ENCODE measurements around the gene GCSAML. TPM values are rescaled to one million over a fixed set of nuclear protein-coding genes. Genes with fewer than 3 reads are reported as not detected.

The GCSAML gene
- total RNA-seq, 1 experiment from 2014 or later: not detected

DNA sequence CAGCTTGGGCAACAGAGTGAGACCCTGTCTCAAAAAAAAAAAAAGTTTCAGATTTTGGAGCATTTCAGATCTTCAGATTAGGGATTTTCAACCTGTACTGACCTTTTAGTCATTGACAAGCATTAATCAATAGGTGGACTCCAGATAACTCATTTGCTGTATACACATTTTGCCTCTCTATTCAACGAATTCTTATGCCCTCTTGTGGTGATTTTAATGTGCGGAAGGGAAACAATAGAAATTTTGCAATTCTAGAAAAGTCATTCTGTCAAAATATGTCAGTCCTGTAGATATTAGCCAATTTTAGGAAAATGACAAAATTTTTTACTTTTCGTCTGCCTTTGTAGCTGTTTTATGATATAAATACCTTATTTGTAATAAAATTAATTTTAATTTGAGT lies 27.6 kb downstream of the GCSAML start:
- H3K36me3 ChIP-seq (ENCODE audit: insufficient read depth, low read length): no peaks in the 10 kb centered on the region
- DNase-seq: peak; percentile 69
- H3K9ac ChIP-seq (ENCODE audit: low read length): no peak overlapping the region
- no peak overlapping the region for H3K4me3 ChIP-seq (ENCODE audit: low read length)
- H3K9me3 ChIP-seq (ENCODE audit: low read length): no peaks in the 10 kb centered on the region
- no peaks in the 10 kb centered on the region for H3K4me1 ChIP-seq (ENCODE audit: low read length)
- H2AFZ ChIP-seq (ENCODE audit: low read length): no peak overlapping the region
- H3K27me3 ChIP-seq (ENCODE audit: low read length): no peaks in the 10 kb centered on the region
- H4K20me1 ChIP-seq (ENCODE audit: insufficient read depth, low read depth, low read length): no peaks in the 10 kb centered on the region
- no peak overlapping the region for H3K4me2 ChIP-seq (ENCODE audit: low read depth, low read length, poor library complexity, severe bottlenecking)
- H3K79me2 ChIP-seq (ENCODE audit: low read length): no peaks in the 10 kb centered on the region
- H3K27ac ChIP-seq (ENCODE audit: low read length): no peak overlapping the region
- no peaks in the 10 kb centered on the region for H3K9me2 ChIP-seq (replicated peaks; ENCODE audit: insufficient read depth, low read length)

DNA sequence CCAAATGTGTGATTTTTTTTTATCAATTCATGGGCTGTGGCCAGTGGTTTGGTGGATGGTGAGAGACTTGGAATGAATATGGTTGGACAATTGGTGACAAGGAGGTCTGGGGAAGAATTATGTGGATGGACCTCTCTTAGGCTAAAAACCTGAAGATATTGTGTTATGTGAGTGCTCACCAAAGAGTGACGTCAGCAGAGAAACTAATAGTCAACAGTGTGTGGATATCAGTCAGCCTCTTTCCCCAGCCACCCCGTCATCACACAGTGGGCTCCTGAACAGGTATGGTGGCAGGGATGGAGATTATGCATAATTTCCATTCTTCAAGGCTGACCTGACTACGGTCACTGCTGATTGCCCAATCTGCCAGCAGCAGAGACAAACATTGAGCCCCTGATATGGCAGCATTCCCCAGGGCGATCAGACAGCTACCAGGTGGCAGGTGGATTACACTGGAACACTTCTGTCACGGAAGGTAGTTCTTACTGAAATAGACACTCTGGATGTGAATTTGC lies 30.1 kb downstream of the GCSAML start:
- Histone ChIP-seq H3K36me3 (ENCODE audit: insufficient read depth, low read length) (no peaks in the 10 kb centered on the region), H3K9me2 (replicated peaks; ENCODE audit: insufficient read depth, low read length) (no peaks in the 10 kb centered on the region), H3K4me1 (ENCODE audit: low read length) (no peaks in the 10 kb centered on the region), H3K79me2 (ENCODE audit: low read length) (no peaks in the 10 kb centered on the region), H3K4me3 (ENCODE audit: low read length) (no peak overlapping the region), H3K9me3 (ENCODE audit: low read length) (no peaks in the 10 kb centered on the region), H3K9ac (ENCODE audit: low read length) (no peak overlapping the region), H2AFZ (ENCODE audit: low read length) (no peak overlapping the region), H3K27me3 (ENCODE audit: low read length) (no peaks in the 10 kb centered on the region), H4K20me1 (ENCODE audit: insufficient read depth, low read depth, low read length) (no peaks in the 10 kb centered on the region), H3K27ac (ENCODE audit: low read length) (no peak overlapping the region), H3K4me2 (ENCODE audit: low read depth, low read length, poor library complexity, severe bottlenecking) (no peak overlapping the region)
- DNase-seq: no peak

DNA sequence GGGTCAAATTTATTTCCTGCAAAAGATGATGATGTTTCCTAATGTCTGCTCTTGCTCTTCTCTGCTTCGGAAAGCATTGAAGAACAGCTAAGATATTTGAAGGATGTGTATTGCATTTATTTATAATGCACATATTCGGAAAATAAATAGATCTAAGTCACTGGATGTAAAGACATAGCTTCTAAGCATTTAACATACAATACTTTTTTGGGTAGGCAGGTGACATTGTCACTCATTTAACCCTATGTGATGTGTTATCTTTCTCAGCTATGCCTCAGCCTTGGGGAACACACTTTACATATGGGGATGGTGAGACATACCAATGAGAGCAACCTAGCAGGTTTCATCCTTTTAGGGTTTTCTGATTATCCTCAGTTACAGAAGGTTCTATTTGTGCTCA lies 39.1 kb downstream of the GCSAML start, which contains the start of gene OR2G2:
Gene OR2G2 (plus strand): TSS at position 301 of the 400 bp plus-strand sequence. CDS start 0 bp downstream, at position 301.
- H3K27ac ChIP-seq (ENCODE audit: low read length): no peak within 1 kb of the TSS
- no peak for DNase-seq

DNA sequence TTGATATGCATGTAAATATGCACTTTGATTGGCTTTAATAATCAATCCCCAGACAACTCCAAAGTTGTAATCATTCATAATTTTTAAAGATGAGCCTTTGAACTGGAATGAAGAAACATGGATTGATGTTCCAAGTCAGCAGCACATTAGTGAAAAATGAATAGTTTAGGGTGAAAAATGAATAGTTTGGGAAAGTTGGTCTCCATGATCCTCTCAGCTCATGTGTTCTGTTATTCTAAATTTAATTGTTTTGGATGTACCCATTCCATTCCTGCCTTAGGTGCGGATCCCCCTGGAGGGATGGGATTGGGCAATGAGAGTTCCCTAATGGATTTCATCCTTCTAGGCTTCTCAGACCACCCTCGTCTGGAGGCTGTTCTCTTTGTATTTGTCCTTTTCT lies 56.4 kb downstream of the GCSAML start, which contains the start of gene OR2G3:
Gene OR2G3 (plus strand): TSS at position 301 of the 400 bp plus-strand sequence. CDS start 0 bp downstream, at position 301.
- no peaks in the 10 kb centered on the region for H4K20me1 ChIP-seq (ENCODE audit: insufficient read depth, low read depth, low read length)
- no peaks in the 10 kb centered on the region for H3K27me3 ChIP-seq (ENCODE audit: low read length)
- no peaks in the 10 kb centered on the region; the same call in 1 of the 2 replicates for H3K9me2 ChIP-seq (replicated peaks; ENCODE audit: insufficient read depth, low read length)
- H3K9ac ChIP-seq (ENCODE audit: low read length): no peak within 1 kb of the TSS
- H3K27ac ChIP-seq (ENCODE audit: low read length): no peak within 1 kb of the TSS
- H3K36me3 ChIP-seq (ENCODE audit: insufficient read depth, low read length): no peaks in the 10 kb centered on the region
- no peak within 1 kb of the TSS for H2AFZ ChIP-seq (ENCODE audit: low read length)
- H3K4me2 ChIP-seq (ENCODE audit: low read depth, low read length, poor library complexity, severe bottlenecking): no peak within 1 kb of the TSS
- H3K79me2 ChIP-seq (ENCODE audit: low read length): no peaks in the 10 kb centered on the region
- H3K4me3 ChIP-seq (ENCODE audit: low read length): no peak within 1 kb of the TSS
- H3K9me3 ChIP-seq (ENCODE audit: low read length): no peaks in the 10 kb centered on the region
- H3K4me1 ChIP-seq (ENCODE audit: low read length): no peaks in the 10 kb centered on the region
- no peak for DNase-seq

More for the DNA sequence above, 39.1 kb downstream of the GCSAML start, which contains the start of gene OR2G2:
- H3K36me3 ChIP-seq (ENCODE audit: insufficient read depth, low read length): no peaks in the 10 kb centered on the region
- H3K4me1 ChIP-seq (ENCODE audit: low read length): no peaks in the 10 kb centered on the region
- H3K9me2 ChIP-seq (replicated peaks; ENCODE audit: insufficient read depth, low read length): no peaks in the 10 kb centered on the region
- H3K4me2 ChIP-seq (ENCODE audit: low read depth, low read length, poor library complexity, severe bottlenecking): no peak within 1 kb of the TSS
- no peaks in the 10 kb centered on the region for H3K27me3 ChIP-seq (ENCODE audit: low read length)
- no peak within 1 kb of the TSS for H3K9ac ChIP-seq (ENCODE audit: low read length)
- no peaks in the 10 kb centered on the region for H4K20me1 ChIP-seq (ENCODE audit: insufficient read depth, low read depth, low read length)
- no peak within 1 kb of the TSS for H3K4me3 ChIP-seq (ENCODE audit: low read length)
- H3K79me2 ChIP-seq (ENCODE audit: low read length): no peaks in the 10 kb centered on the region
- no peaks in the 10 kb centered on the region for H3K9me3 ChIP-seq (ENCODE audit: low read length)
- no peak within 1 kb of the TSS for H2AFZ ChIP-seq (ENCODE audit: low read length)

DNA sequence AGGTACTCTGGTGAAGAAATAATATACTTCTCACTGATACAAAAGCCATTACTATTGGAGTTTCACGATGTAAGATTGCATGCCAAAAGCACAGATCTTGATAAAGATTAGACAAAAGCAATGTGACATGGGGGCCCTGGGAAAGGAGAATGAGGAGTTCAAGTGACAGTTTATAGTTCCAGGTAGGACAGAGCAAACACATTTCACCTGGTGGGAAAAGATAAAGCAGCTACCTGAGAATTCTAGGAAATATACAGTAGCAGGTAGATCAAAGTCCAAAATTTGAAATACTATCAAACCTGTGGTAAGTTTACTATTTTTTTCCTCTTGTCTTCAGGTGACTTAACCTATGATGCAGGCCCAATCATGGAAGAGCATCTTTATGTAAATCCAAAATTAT lies 64.5 kb downstream of the GCSAML start:
- no peaks in the 10 kb centered on the region for H3K27me3 ChIP-seq (ENCODE audit: low read length)
- no peaks in the 10 kb centered on the region for H3K36me3 ChIP-seq (ENCODE audit: insufficient read depth, low read length)
- DNase-seq: no peak
- H3K9ac ChIP-seq (ENCODE audit: low read length): no peak overlapping the region
- H3K79me2 ChIP-seq (ENCODE audit: low read length): no peaks in the 10 kb centered on the region
- no peak overlapping the region for H3K4me2 ChIP-seq (ENCODE audit: low read depth, low read length, poor library complexity, severe bottlenecking)
- H3K9me2 ChIP-seq (replicated peaks; ENCODE audit: insufficient read depth, low read length): no peaks in the 10 kb centered on the region
- no peaks in the 10 kb centered on the region for H3K9me3 ChIP-seq (ENCODE audit: low read length)
- H3K27ac ChIP-seq (ENCODE audit: low read length): no peak overlapping the region
- H4K20me1 ChIP-seq (ENCODE audit: insufficient read depth, low read depth, low read length): no peaks in the 10 kb centered on the region
- H3K4me3 ChIP-seq (ENCODE audit: low read length): no peak overlapping the region
- no peaks in the 10 kb centered on the region for H3K4me1 ChIP-seq (ENCODE audit: low read length)
- H2AFZ ChIP-seq (ENCODE audit: low read length): no peak overlapping the region

DNA sequence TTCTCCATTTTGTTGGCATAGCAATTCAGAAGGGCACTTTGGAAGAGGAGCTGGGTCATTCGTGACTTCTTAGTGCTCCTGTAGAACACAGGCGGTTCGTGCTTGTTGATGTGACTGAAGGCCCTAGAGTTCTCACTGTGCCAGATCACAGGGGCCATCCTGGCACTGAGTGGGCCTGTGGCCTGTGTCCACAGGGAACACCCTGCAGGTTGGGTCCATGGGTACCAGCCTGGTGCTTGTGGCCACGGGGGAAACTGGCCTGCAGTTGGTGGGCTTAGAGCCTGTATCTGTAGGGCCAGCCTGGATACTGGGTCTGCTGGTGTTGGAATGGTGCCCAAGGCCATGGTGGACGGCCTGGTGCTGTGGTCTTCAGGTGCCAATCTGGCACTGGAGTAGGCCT lies 65.7 kb downstream of the GCSAML start:
- no peak for DNase-seq
- Histone ChIP-seq H4K20me1 (ENCODE audit: insufficient read depth, low read depth, low read length) (no peaks in the 10 kb centered on the region), H3K4me1 (ENCODE audit: low read length) (no peaks in the 10 kb centered on the region), H3K4me3 (ENCODE audit: low read length) (no peak overlapping the region), H3K27me3 (ENCODE audit: low read length) (no peaks in the 10 kb centered on the region), H3K9ac (ENCODE audit: low read length) (no peak overlapping the region), H3K4me2 (ENCODE audit: low read depth, low read length, poor library complexity, severe bottlenecking) (no peak overlapping the region), H3K27ac (ENCODE audit: low read length) (no peak overlapping the region), H3K9me2 (replicated peaks; ENCODE audit: insufficient read depth, low read length) (no peaks in the 10 kb centered on the region), H3K9me3 (ENCODE audit: low read length) (no peaks in the 10 kb centered on the region), H2AFZ (ENCODE audit: low read length) (no peak overlapping the region), H3K79me2 (ENCODE audit: low read length) (no peaks in the 10 kb centered on the region), H3K36me3 (ENCODE audit: insufficient read depth, low read length) (no peaks in the 10 kb centered on the region)

Small RNAs within 50 kb of the gene (small RNA-seq; reads per million reads assigned to genes)
- gene RF00026: not detected

Other genes with a start within 250 kb of the GCSAML start
- gene ZNF496, start 217.3 kb upstream of the GCSAML start, total RNA-seq (2014; rRNA removed; shearing (Covaris generic); ENCODE audit: low replicate concordance): 28.6 and 75.1 TPM in 2 replicates
- not detected in 2 replicates for gene NLRP3, start 133.0 kb upstream of the GCSAML start, total RNA-seq (2014; rRNA removed; shearing (Covaris generic); ENCODE audit: low replicate concordance)
- gene OR2B11, start 91.0 kb upstream of the GCSAML start, total RNA-seq (2014; rRNA removed; shearing (Covaris generic); ENCODE audit: low replicate concordance): not detected in 2 replicates
- gene OR2C3, start 12.7 kb upstream of the GCSAML start, total RNA-seq (2014; rRNA removed; shearing (Covaris generic); ENCODE audit: low replicate concordance): not detected in 2 replicates
- not detected in 2 replicates for gene OR2G2, start 39.2 kb downstream of the GCSAML start, total RNA-seq (2014; rRNA removed; shearing (Covaris generic); ENCODE audit: low replicate concordance)
- not detected in 2 replicates for gene OR2G3, start 56.5 kb downstream of the GCSAML start, total RNA-seq (2014; rRNA removed; shearing (Covaris generic); ENCODE audit: low replicate concordance)
- gene OR13G1, start 130.6 kb downstream of the GCSAML start, total RNA-seq (2014; rRNA removed; shearing (Covaris generic); ENCODE audit: low replicate concordance): not detected in 2 replicates
- gene OR6F1, start 167.5 kb downstream of the GCSAML start, total RNA-seq (2014; rRNA removed; shearing (Covaris generic); ENCODE audit: low replicate concordance): not detected in 2 replicates
- not detected in 2 replicates for gene OR14K1, start 189.5 kb downstream of the GCSAML start, total RNA-seq (2014; rRNA removed; shearing (Covaris generic); ENCODE audit: low replicate concordance)
- not detected in 2 replicates for gene OR14A2, start 199.0 kb downstream of the GCSAML start, total RNA-seq (2014; rRNA removed; shearing (Covaris generic); ENCODE audit: low replicate concordance)
- gene OR1C1, start 211.4 kb downstream of the GCSAML start, total RNA-seq (2014; rRNA removed; shearing (Covaris generic); ENCODE audit: low replicate concordance): not detected in 2 replicates

Data from Karpas-422 (cell line).